Upper lobe of right lung (tissue), 1 donor: ENCODE results near the gene SGPL1. TPM values are rescaled to one million over a fixed set of nuclear protein-coding genes. Genes with fewer than 3 reads are reported as not detected.
A peak's percentile ranks its signal among the peaks of the same experiment; 100 is the strongest.

ENCODE experiments used
- ATAC-seq: fragments of 200-7000 bp; cut with Tn5 transposase; one replicate; pipeline ENCODE4 v1.9.1; 2020; ENCODE audit warnings: mild to moderate bottlenecking, moderate library complexity
- DNase-seq: peaks from one replicate; pipeline ENCODE4 v3.0.0-alpha.2; 2020
- H3K27ac ChIP-seq: fragments of 200-600 bp; one replicate; pipeline ENCODE4 v1.8.0; 2022
- H3K27me3 ChIP-seq: fragments of 200-600 bp; one replicate; pipeline ENCODE4 v1.8.0; 2022; ENCODE audit warnings: mild to moderate bottlenecking
- H3K36me3 ChIP-seq: fragments of 200-600 bp; one replicate; pipeline ENCODE4 v1.8.0; 2022
- H3K4me1 ChIP-seq: fragments of 200-600 bp; one replicate; pipeline ENCODE4 v1.8.0; 2022
- H3K4me3 ChIP-seq: fragments of 200-600 bp; one replicate; pipeline ENCODE4 v1.8.0; 2022; ENCODE audit warnings: mild to moderate bottlenecking
- H3K9me3 ChIP-seq: fragments of 200-600 bp; one replicate; pipeline ENCODE4 v1.8.0; 2022
- CTCF ChIP-seq: fragments of 200-600 bp; IDR thresholded peaks from one replicate; pipeline ENCODE4 v1.8.0; 2022; ENCODE audit warnings: antibody characterized with exemption
- intact Hi-C: fragments of 100-400 bp; cut with DNase I; formaldehyde crosslinking; loops from one replicate; pipeline ENCODE4 v1.11.0; 2022
- total RNA-seq: library from RNA; stranded (reverse); fragmentation: NEBNext Ultra II Directional; extraction: Animal tissue kit (Norgen Biotek cat#: 25700); gene quantifications from one replicate; pipeline ENCODE4 v1.2.1, GENCODE V29; 2021
- donor health status: DM: no; HTN: yes; CAD: no; lungs with severe emphysema.

The SGPL1 gene
- total RNA-seq, 1 donor from 2014 or later, result 38.3 TPM

DNA sequence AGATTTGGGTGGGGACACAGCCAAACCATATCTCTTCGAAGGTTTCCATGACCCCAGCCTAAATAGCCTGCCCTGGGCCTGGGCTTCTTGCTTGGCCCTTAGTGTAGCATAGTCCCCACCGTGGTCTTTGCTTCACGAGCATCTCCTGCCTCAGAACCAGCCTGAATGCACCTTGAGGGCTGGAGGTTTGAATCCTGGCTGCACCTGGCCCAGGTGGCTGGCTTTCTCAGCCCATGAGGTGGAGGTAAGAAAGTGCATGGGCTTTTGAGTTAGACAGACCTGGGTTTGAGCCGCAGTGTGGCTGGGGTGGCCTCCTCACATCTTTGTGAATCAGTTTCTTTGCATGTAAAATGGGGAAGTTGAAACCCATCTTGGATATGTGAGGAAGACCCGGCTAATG, 96.8 kb downstream of the SGPL1 start:
- intact Hi-C loops, result no loop called here
- no peaks in the 10 kb centered on the region for H3K36me3 ChIP-seq
- no peaks in the 10 kb centered on the region for H3K27me3 ChIP-seq
- DNase-seq (peak; percentile 33), ATAC-seq (no peak)
- TF ChIP-seq CTCF, result no peak
- no peak overlapping the region for H3K4me3 ChIP-seq
- no peaks in the 10 kb centered on the region for H3K9me3 ChIP-seq
- H3K4me1 ChIP-seq, result no peaks in the 10 kb centered on the region
- no peak overlapping the region for H3K27ac ChIP-seq

DNA sequence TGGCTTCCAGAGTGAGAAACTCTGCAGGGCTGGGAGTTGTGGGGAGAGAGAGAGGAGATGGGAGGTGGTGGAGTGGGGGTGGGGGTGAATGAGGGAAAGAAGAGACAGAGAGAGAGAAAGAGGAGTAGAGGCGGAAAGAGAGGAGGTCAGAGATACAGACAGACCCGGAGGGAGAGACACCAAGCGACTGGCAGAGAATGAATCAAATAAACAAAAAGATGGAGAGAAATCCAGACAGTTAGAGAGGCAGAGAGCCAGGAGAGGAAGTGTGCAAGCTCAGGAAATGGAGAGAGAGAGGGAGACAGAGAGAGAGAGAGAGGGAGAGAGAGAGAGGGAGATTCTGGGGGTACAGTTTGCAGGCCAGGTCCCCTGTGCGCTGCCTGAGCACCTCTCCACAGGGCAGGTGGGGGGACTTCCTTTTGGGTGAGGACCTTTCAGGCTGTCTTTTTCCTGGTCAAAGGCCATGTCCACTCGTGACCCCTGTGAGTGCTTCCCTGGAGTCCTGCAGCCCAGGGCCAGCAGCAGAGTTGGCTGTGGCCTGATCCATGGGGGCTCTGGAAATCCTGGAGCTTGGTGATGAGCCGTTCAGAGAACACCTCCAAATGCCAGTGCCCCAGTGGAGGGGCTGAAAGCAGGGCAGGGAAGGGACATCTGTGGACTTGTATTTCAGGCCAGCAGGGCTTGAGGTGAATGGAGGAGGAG, 97.6 kb downstream of the SGPL1 start:
- Histone ChIP-seq H3K9me3 (no peaks in the 10 kb centered on the region), H3K36me3 (no peaks in the 10 kb centered on the region), H3K27me3 (no peaks in the 10 kb centered on the region), H3K4me3 (no peak overlapping the region), H3K4me1 (no peaks in the 10 kb centered on the region), H3K27ac (no peak overlapping the region)
- no peak for ATAC-seq
- DNase-seq, result peak; percentile 36
- intact Hi-C loops, result no loop called here
- no peak for TF ChIP-seq CTCF

DNA sequence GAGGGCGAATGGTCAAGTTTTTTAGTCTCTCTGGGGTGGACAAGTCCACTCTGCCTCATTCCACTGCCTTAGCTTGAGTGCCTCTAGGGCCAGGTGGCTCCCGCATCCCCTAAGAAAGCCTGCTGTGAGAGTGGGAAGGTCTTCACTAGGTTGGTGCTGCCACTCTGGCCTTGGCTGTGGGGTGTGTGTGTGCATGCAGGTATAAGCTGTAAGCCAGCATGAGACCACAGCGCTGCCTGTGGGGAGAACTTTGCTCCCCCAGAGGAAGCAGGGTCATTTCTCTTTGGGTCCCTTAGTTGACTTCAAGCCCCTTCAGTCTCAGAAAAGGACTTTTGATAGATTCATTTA, 98.1 kb downstream of the SGPL1 start:
- intact Hi-C loops, result no loop called here
- DNase-seq, result peak; percentile 42
- no peak for TF ChIP-seq CTCF

DNA sequence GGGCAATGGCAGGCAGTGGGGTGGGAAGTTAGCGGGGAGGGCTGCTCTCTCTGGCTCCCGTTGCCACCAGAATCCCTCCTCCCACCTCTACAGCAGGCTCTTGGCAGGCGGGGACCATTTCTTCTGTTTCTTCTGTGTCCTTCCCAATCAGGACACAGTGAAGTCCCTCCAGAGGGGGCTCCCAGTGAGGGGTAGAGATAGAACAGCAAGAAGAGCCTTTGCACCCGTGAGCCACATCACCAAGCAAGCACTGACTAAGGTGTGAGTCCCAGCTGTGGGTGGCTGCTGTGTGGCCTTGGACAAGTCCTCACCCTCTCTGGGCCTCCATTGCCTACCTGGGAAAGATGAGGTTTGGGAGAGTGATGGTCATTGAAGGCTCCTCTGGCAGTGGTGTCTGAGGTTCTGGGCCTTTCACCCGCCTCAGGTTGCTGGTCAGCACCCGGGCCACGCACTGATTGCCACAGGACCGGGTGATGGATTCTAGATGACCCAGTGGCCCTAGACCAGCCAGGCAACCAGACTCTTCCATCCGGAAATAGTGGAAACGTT, 98.6 kb downstream of the SGPL1 start:
- TF ChIP-seq CTCF, result no peak
- DNase-seq, result no peak
- H3K27ac ChIP-seq, result no peak overlapping the region
- H3K36me3 ChIP-seq, result no peaks in the 10 kb centered on the region
- H3K4me3 ChIP-seq, result no peak overlapping the region
- H3K27me3 ChIP-seq, result no peaks in the 10 kb centered on the region
- ATAC-seq, result no peak
- H3K9me3 ChIP-seq, result no peaks in the 10 kb centered on the region
- intact Hi-C loops, result no loop called here
- no peaks in the 10 kb centered on the region for H3K4me1 ChIP-seq

More for the DNA sequence above, 98.1 kb downstream of the SGPL1 start:
- no peak for ATAC-seq
- H3K36me3 ChIP-seq, result no peaks in the 10 kb centered on the region
- no peaks in the 10 kb centered on the region for H3K4me1 ChIP-seq
- no peak overlapping the region for H3K27ac ChIP-seq
- no peak overlapping the region for H3K4me3 ChIP-seq
- no peaks in the 10 kb centered on the region for H3K9me3 ChIP-seq
- H3K27me3 ChIP-seq, result no peaks in the 10 kb centered on the region

- Histone ChIP-seq H3K27me3 (no peaks in the 10 kb centered on the region), H3K27ac (no peak overlapping the region), H3K9me3 (no peaks in the 10 kb centered on the region), H3K36me3 (no peaks in the 10 kb centered on the region), H3K4me3 (no peak overlapping the region), H3K4me1 (no peaks in the 10 kb centered on the region)
- ATAC-seq (no peak), DNase-seq (no peak)
- TF ChIP-seq CTCF, result no peak
- intact Hi-C loops, result no loop called here
These were observed 99.5 kb downstream of the SGPL1 start for GRCh38 chr10:70915206-70915605.
